Fibroblast of skin of right biceps (primary cell): Measurements from ENCODE around the gene PHC2.

ENCODE experiments used
- DNase-seq: peaks from one replicate; pipeline ENCODE4 v3.0.0-alpha.2; 2013

PHC2 gene

GRCh38 chr1:33430692-33431593, at the start of gene PHC2:
PHC2 (minus strand) TSS chr1:33431095; CDS start chr1:33375539, 55,556 bp downstream.
- peak; percentile 96 for DNase-seq

- no peak for DNase-seq
Observed at GRCh38 chr1:33477451-33477850, 46.6 kb upstream of the PHC2 start.

- DNase-seq = no peak
Observed at GRCh38 chr1:33473900-33474299, 43.0 kb upstream of the PHC2 start.

GRCh38 chr1:33472269-33472980, 41.5 kb upstream of the PHC2 start, which contains the start of gene ZSCAN20:
ZSCAN20 (plus strand) TSS chr1:33472645; CDS start chr1:33479289, 6,644 bp downstream.
- peak; percentile 99 for DNase-seq

GRCh38 chr1:33471416-33471815, 40.5 kb upstream of the PHC2 start:
- DNase-seq = no peak

GRCh38 chr1:33470495-33471012, 39.7 kb upstream of the PHC2 start:
- peak; percentile 83 for DNase-seq

- DNase-seq = no peak
Observed at GRCh38 chr1:33469691-33470090, 38.8 kb upstream of the PHC2 start.

- DNase-seq = no peak
Observed at GRCh38 chr1:33468967-33469366, 38.1 kb upstream of the PHC2 start.

- peak; percentile 19 for DNase-seq
Observed at GRCh38 chr1:33468531-33468930, 37.6 kb upstream of the PHC2 start.

- no peak for DNase-seq
Observed at GRCh38 chr1:33468011-33468410, 37.1 kb upstream of the PHC2 start.

- DNase-seq = no peak
Observed at GRCh38 chr1:33466159-33466558, 35.3 kb upstream of the PHC2 start.

- DNase-seq = no peak
Observed at GRCh38 chr1:33465316-33465715, 34.4 kb upstream of the PHC2 start.

GRCh38 chr1:33464552-33464951, 33.7 kb upstream of the PHC2 start:
- no peak for DNase-seq

GRCh38 chr1:33462405-33463164, 31.7 kb upstream of the PHC2 start:
- no peak for DNase-seq

- no peak for DNase-seq
Observed at GRCh38 chr1:33460947-33461629, 30.2 kb upstream of the PHC2 start.

GRCh38 chr1:33460144-33460543, 29.2 kb upstream of the PHC2 start:
- no peak for DNase-seq

GRCh38 chr1:33459691-33460090, 28.8 kb upstream of the PHC2 start:
- peak; percentile 62 for DNase-seq

GRCh38 chr1:33456502-33456886, 25.6 kb upstream of the PHC2 start:
- DNase-seq = no peak

- DNase-seq = peak; percentile 85
Observed at GRCh38 chr1:33455539-33456501, 24.9 kb upstream of the PHC2 start.

- DNase-seq = no peak
Observed at GRCh38 chr1:33454646-33455282, 23.9 kb upstream of the PHC2 start.

GRCh38 chr1:33446590-33446989, 15.7 kb upstream of the PHC2 start:
- DNase-seq = no peak
